Endothelial cell of umbilical vein (primary cell): ENCODE results near the gene ENAH. TPM values are rescaled to one million over a fixed set of nuclear protein-coding genes. Genes with fewer than 3 reads are reported as not detected.
A peak's percentile ranks its signal among the peaks of the same experiment; 100 is the strongest.

Experiments used
- BruUV-seq: library from RNA; stranded (reverse); fragments of 400-500 nt; replicated peaks from 2 replicates; lab custom pipeline; 2021; lab: Mats Ljungman, UMichigan
- CTCF ChIA-PET: fragments of 300-600, 350-600 bp; sonication (Branson Sonifier 250); formaldehyde crosslinking; loops from one replicate; lab custom pipeline; 2021; ENCODE audit warnings: antibody characterized with exemption, inconsistent platforms; lab: Charles Lee
- POLR2A ChIA-PET: fragments of 300-600, 350-600 bp; sonication (Branson Sonifier 250); formaldehyde crosslinking; loops from one replicate; lab custom pipeline; 2021; ENCODE audit warnings: antibody characterized with exemption, inconsistent platforms; lab: Charles Lee
- DNase-seq: peaks from one replicate; pipeline ENCODE4 v3.0.0-alpha.2; 2011; ENCODE audit warnings: low read depth, low spot score
- FAIRE-seq: peaks from 2 replicates; lab custom pipeline; 2011; peaks lifted over from hg19 to GRCh38; lab: Jason Lieb, UNC
- H2AFZ ChIP-seq: 2 replicates; pipeline ENCODE4 v1.6.0; 2012; ENCODE audit warnings: low read depth, low read length, control low read depth, inconsistent platforms
- H3K27ac ChIP-seq: 2 replicates; pipeline ENCODE4 v1.5.1; 2011; ENCODE audit warnings: low read depth, mild to moderate bottlenecking, control low read depth, low read length, moderate library complexity; ENCODE audit not compliant: insufficient read depth
- H3K27me3 ChIP-seq, 2 experiments: 2 replicates each; pipeline versions ENCODE4 v1.6.0 to v1.6.1; 2011; ENCODE audit warnings: low read length in 2 of 2, mixed read lengths in 1 of 2; ENCODE audit not compliant: control insufficient read depth in 2 of 2, insufficient read depth in 2 of 2
- H3K36me3 ChIP-seq, 2 experiments: 2 replicates in 1 of 2; 3 replicates in 1 of 2; pipeline ENCODE4 v1.5.1; 2011; ENCODE audit warnings: low read length in 2 of 2, mild to moderate bottlenecking in 1 of 2, moderate library complexity in 1 of 2; ENCODE audit not compliant: control insufficient read depth in 2 of 2, insufficient read depth in 2 of 2; ENCODE audit errors: extremely low read depth in 1 of 2
- H3K4me1 ChIP-seq: 3 replicates; pipeline ENCODE4 v1.5.1; 2011; ENCODE audit warnings: mild to moderate bottlenecking, low read length; ENCODE audit not compliant: control insufficient read depth, insufficient read depth; ENCODE audit errors: extremely low read depth
- H3K4me2 ChIP-seq: 2 replicates; pipeline ENCODE4 v1.6.1; 2011; ENCODE audit warnings: low read length, control low read depth, mixed read lengths; ENCODE audit not compliant: insufficient read depth
- H3K4me3 ChIP-seq, 3 experiments: fragments of 200-600 bp in 1 of 3; sonication (generic), shearing (Covaris generic) in 1 of 3; replicated peaks in 1 of 3; 2 replicates each; pipeline ENCODE4 v1.5.1; 2011 to 2016; ENCODE audit warnings: control low read depth in 3 of 3, low read length in 3 of 3, mild to moderate bottlenecking in 2 of 3, inconsistent platforms in 1 of 3, low read depth in 1 of 3, moderate library complexity in 1 of 3; ENCODE audit not compliant: insufficient read depth in 1 of 3
- H3K79me2 ChIP-seq: 2 replicates; pipeline ENCODE4 v1.6.0; 2012; ENCODE audit warnings: low read length, inconsistent platforms; ENCODE audit not compliant: control insufficient read depth, insufficient read depth
- H3K9ac ChIP-seq: replicated peaks from 2 replicates; pipeline ENCODE3; 2011; ENCODE audit warnings: low read length, control low read depth; ENCODE audit not compliant: insufficient read depth; ENCODE audit errors: extremely low read depth
- H3K9me1 ChIP-seq: replicated peaks from 3 replicates; pipeline ENCODE4 v1.6.0; 2011; ENCODE audit warnings: mild to moderate bottlenecking, low read length; ENCODE audit not compliant: control insufficient read depth, insufficient read depth; ENCODE audit errors: extremely low read depth
- H3K9me3 ChIP-seq: replicated peaks from 2 replicates; pipeline ENCODE4 v1.5.1; 2012; ENCODE audit warnings: low read length, inconsistent platforms; ENCODE audit not compliant: control insufficient read depth, insufficient read depth
- H4K20me1 ChIP-seq: replicated peaks from 2 replicates; pipeline ENCODE3; 2011; ENCODE audit warnings: mild to moderate bottlenecking, low read length; ENCODE audit not compliant: control insufficient read depth, insufficient read depth; ENCODE audit errors: extremely low read depth
- CTCF ChIP-seq, 2 donors: IDR thresholded peaks; 1 replicate in 1 of 2; 2 replicates in 1 of 2; pipeline ENCODE4 v1.5.1; 2011; ENCODE audit warnings: low read length in 2 of 2, mild to moderate bottlenecking in 2 of 2, moderate library complexity in 2 of 2, control low read depth in 1 of 2, inconsistent platforms in 1 of 2, low read depth in 1 of 2; ENCODE audit not compliant: insufficient read depth in 1 of 2; ENCODE audit errors: extremely low read depth in 1 of 2
- FOS ChIP-seq: IDR thresholded peaks from 2 replicates; pipeline ENCODE4 v1.6.1; 2011; ENCODE audit warnings: mild to moderate bottlenecking, low read length, moderate library complexity, borderline replicate concordance; ENCODE audit not compliant: insufficient read depth
- POLR2A ChIP-seq: IDR thresholded peaks from 2 replicates; pipeline ENCODE4 v1.6.1; 2012; ENCODE audit warnings: low read depth, mild to moderate bottlenecking, control low read depth, low read length
- dilution Hi-C: fragments of 300-500 bp; cut with MboI; formaldehyde crosslinking; loops from one replicate; pipeline ENCODE4 v1.15.0; 2019; ENCODE audit warnings: low sequenced_read_pairs; ENCODE audit not compliant: extremely low pct_ligation_motif_present
- intact Hi-C: fragments of 100-400 bp; cut with micrococcal nuclease; formaldehyde crosslinking; loops from one replicate; pipeline ENCODE4 v1.10.0; 2022
- polyA plus RNA-seq, 4 experiments: library from polyadenylated mRNA; depleted of rRNA in 3 of 4; stranded (reverse) in 3 of 4; unstranded in 1 of 4; fragments of >200 nt; gene quantifications; 2 replicates each; pipeline versions ENCODE4 v1.2.1 to v1.2.3, GENCODE V29; 2011 to 2012; ENCODE audit warnings: missing spikeins in 1 of 4
- total RNA-seq: library from RNA; stranded (reverse); gene quantifications from 2 replicates; pipeline ENCODE4 v1.2.3, GENCODE V29; 2021

ENAH gene
- total and polyA plus RNA-seq, 2 donors (not counting 3 experiments of a cell fraction or from before 2014, with no cell fraction given): 19.9 to 95.6 TPM

- TF ChIP-seq FOS: no peak
- no peak for TF ChIP-seq CTCF (IDR thresholded peaks at IDR 0.05; ENCODE audit: extremely low read depth in 1 of 2, insufficient read depth in 1 of 2, low read depth in 1 of 2, low read length in 2 of 2)
- no peak for TF ChIP-seq POLR2A
- CTCF ChIA-PET: interaction anchor here (0.6 to 2.4 kb wide), 4 partner anchors 10 to 392 kb away, joined by 3 to 7 read pairs (median 4); no protein-coding TSS in a partner anchor
- dilution Hi-C loops (no loop called here), intact Hi-C loops (no loop called here)
- no peak for FAIRE-seq
- H2AFZ ChIP-seq: peak overlapping the region; percentile 15
- BruUV-seq: no TSS peak
- no peak overlapping the region for H3K9ac ChIP-seq
- POLR2A ChIA-PET: interaction anchor here (0.6 kb wide), 1 partner anchor 623 kb away, joined by 6 read pairs; no protein-coding TSS in a partner anchor
- peaks cover 27% of the 10 kb centered on the region for H3K4me1 ChIP-seq
- no peaks in the 10 kb centered on the region for H4K20me1 ChIP-seq
- no peaks in the 10 kb centered on the region for H3K79me2 ChIP-seq
- H3K4me2 ChIP-seq: no peak overlapping the region
- H3K4me3 ChIP-seq: no peak overlapping the region
- no peak overlapping the region for H3K27ac ChIP-seq
- no peak for DNase-seq
- H3K27me3 ChIP-seq: no peaks in the 10 kb centered on the region
- no peaks in the 10 kb centered on the region for H3K9me3 ChIP-seq
- H3K36me3 ChIP-seq: no peaks in the 10 kb centered on the region
- H3K9me1 ChIP-seq: no peaks in the 10 kb centered on the region
These were observed 187.8 kb downstream of the ENAH start for GRCh38 chr1:225464851-225465792.
